M059J (cell line): Measurements from ENCODE around the gene TSHR. TPM values are rescaled to one million over a fixed set of nuclear protein-coding genes. Genes with fewer than 3 reads are reported as not detected.

Source experiments
- DNase-seq: peaks from one replicate; pipeline ENCODE4 v3.0.0-alpha.2; 2012; ENCODE audit warnings: low read depth
- total RNA-seq: library from RNA; depleted of rRNA; stranded (reverse); fragments of >200 nt; shearing (Covaris generic); gene quantifications from 2 replicates; pipeline ENCODE4 v1.2.3, GENCODE V29; 2014

TSHR gene
- total RNA-seq, 1 experiment from 2014 or later, result not detected

DNA sequence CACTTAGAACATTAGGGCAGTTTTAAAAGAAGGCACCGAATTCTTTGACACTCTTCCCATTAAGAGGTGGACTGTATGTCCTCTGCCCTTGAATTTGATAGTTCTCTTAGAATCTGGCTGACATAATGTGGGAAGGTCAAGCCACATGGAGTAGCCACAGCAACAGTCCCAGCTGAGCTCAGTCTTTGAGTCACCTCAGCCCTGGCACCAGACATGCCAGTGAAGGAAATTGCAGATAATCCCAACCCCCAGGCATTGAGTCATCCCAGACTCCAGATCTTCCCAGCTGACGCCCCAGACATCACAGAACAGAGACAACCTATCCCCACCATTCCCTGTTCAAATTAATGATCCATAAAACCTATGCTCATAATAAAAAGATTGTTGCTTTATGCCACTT is 181.9 kb downstream of the TSHR start:
- DNase-seq, result peak; percentile 85

DNA sequence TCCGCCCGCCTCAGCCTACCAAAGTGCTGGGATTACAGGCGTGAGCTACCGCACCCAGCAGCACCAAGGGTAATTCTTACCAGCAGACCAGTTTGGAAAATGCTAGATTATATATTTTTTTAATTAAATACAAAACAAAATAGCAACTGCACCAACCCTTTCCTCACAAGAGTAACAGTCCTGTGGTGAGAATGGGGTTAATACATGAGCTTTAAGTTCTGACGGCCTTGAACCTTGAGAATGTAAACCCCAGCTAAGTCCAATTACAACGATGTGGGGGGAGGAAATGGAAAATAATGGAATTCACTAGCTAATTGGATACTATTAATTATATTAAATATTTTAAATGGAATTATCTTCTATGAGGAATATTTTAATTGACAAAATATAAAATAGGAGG is 183.0 kb downstream of the TSHR start:
- DNase-seq, result no peak

DNA sequence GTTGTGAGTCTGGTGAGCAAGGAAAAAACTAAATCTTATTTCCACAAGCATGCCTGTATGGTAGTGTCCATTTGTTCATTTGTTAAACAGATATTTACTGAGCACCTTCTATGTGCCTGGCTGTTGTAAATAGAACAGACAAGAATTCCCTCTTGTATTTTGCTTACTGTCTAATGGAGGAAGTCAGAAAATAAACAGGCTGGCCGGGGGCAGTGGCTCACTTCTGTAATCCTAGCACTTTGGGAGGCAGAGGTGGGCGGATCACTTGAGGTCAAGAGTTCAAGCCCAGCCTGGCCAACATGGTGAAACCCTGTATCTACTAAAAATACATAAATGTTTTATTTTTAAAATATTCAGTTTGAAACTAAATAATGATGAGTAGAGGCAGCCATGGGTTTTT is 186.0 kb downstream of the TSHR start:
- DNase-seq, result no peak

DNA sequence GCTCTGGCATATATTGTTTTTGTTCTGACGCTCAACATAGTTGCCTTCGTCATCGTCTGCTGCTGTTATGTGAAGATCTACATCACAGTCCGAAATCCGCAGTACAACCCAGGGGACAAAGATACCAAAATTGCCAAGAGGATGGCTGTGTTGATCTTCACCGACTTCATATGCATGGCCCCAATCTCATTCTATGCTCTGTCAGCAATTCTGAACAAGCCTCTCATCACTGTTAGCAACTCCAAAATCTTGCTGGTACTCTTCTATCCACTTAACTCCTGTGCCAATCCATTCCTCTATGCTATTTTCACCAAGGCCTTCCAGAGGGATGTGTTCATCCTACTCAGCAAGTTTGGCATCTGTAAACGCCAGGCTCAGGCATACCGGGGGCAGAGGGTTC is 188.4 kb downstream of the TSHR start:
- no peak for DNase-seq

DNA sequence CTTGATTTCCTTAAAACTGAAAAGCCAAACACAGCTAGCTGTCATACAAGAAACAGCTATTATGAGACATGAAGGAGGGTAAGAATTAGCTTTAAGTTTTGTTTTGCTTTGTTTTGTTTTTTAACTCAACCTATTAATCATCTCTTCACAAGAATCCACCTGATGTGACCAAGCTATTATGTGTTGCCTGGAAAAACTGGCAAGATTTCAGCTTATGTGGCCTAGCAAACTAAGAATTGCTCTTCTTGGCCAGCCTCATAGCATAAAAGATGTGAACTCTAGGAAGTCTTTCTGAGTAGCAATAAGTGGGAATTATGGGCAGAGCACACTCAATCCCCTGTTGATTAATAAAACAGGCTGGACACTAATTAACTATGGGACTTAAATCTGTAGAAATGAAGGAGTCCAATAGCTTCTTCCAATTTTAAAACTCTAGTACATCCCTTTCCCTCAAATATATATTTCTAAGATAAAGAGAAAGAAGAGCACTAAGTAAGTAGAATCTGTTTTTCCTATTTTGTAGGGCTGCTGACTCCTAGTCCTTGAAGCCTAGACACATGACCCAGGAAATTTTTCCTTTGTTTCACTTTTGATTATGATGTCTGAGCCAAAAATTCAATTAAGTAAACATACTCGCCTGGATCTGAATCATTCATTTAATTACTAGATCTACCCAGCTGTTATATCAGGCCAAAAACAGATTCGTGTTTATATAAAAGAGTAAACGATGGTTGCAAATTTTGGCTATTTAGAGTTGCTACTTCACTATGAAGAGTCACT is 189.6 kb downstream of the TSHR start:
- DNase-seq, result peak; percentile 44

DNA sequence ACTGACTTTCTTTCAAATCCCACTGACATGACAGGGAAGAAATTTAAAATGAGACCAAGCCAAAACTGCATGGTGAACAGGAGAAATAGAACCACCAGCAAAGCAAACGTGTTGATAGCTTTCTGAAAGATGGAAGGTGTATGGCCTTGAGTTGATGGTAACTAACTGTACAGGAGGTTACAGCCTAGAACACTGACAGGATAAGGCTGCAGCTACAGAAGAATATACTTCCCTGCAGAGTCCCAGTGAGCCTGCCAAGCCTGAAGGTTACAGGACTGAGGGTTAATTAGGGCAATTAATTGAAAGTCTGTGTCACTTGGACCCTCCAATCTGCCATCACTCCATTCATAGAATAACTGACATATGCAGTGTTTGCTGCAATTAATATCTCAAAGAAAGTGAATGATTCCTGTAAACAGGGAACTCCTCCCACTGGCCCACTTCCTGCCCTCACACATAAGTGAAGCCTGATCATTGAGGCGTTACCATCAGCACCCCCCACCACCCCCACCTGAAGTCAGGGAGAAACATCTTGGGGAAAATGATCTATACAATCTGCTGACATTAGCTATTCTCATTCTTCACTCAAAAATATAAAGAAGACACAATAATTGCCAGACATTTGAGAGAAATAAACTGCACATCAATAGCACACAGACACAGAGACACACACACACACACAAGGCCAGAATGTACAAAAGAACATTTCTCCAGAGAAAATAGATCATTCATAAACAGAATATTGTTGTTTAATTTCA is 191.9 kb downstream of the TSHR start:
- no peak for DNase-seq

DNA sequence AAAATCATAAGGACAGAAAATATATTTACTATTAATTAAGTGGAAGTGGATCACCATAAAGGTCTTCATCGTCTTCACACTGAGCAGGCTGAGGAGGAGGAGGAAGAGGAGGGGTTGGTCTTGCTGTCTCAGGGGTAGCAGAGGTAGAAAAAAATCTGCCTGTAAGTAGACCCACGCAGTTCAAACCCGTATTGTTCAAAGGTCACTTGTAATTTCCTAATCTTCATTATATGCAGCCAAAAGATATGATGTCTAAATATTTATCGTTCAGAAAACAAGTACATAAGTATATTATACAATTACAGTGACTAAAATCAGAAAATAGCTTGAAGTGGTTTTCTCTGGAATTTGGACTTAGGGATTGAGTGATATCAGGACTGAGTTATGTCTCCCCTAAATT is 193.2 kb downstream of the TSHR start:
- no peak for DNase-seq

DNA sequence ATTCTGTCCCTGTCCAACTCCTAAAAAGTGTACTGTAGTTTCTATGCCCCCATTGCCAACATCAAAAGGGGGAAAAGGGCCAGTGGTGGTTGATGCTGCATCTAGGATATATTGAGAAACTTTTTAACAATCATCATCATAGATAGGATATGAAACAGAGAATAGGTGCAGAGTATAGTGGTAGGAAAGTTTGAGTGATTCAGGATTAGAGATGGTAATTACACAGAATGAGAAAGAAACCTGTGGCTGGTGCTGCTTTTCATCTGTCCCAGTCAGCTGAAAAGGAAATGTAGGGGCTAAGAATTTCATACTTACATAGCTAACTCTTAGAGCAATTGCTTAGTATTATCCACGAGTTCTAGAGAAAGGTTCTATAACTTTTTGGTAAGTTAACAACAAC is 197.8 kb downstream of the TSHR start:
- DNase-seq, result no peak

DNA sequence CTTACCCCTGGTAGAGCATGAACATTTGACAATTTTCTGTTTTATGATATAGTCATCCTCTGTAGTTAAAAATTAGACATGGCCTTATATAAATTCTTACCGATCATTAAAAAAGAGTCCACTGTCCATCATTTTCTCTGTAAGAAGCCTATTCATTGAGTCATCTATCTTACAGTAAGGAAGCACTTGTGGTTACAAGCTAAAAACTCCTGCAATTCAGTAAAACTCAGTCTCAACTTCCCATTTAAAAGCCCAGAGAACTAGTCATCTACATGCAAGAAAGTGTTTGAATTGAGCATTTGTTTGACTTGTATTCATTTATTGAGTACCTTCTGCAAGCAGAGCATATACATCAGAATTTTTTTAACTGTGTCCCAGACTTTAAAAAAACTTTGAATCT is 202.0 kb downstream of the TSHR start:
- no peak for DNase-seq

DNA sequence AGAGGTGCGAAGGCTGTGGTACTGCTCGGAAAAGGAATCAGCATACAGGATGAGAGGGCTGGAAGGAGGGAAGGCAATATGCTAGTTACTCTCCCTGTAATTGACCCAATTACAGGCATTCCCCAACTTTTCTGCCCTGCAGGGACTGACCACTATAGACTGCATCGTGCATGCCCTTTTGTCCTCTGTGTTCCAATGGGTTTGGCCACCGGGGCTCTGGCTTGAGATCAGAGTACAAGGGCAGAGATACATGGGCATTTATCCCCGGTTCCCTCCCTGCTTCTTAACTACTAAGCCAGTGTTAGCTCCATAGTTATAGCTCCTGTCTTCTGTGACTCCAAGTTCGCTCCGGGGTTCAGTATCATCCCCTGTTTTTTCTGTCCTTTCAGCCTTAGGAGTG is 205.7 kb downstream of the TSHR start:
- no peak for DNase-seq

DNA sequence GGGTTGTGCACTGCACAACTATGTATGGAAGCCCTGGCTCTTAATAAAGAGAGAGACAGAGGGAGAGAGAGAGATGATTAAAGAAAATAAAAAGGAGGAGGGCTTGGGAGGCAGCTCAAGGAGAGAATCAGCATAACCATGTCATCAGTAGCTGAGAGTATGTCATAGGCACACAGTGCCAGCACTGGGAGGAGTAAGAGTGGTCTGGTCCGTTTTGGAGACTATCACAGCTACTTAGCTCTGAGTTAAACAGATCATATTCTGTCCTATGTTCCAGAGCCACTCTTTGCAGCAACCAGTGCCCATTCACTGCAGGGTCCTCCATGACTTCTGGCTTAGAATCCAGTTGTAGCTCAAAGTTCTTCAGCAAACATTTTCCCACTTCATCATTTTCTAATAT is 206.3 kb downstream of the TSHR start:
- DNase-seq, result no peak

DNA sequence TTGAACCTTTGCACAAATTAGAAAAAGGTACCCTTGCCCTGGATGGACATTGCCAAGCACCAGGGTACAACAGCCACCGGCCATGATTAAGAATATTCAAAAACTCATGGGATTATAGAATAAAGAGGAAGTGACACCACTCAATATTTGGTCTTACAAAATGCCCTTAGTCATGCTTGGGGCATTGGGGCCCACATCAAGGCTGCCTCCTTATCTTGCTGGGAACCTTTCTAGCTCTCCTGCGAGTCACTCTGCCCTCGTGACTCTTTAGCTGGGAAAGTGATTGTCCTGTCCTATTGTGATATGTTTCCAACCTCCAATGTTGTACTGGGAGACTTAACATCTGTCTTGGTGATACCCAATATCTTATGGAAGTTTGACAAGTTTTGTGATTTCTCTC is 207.5 kb downstream of the TSHR start:
- peak; percentile 47 for DNase-seq

DNA sequence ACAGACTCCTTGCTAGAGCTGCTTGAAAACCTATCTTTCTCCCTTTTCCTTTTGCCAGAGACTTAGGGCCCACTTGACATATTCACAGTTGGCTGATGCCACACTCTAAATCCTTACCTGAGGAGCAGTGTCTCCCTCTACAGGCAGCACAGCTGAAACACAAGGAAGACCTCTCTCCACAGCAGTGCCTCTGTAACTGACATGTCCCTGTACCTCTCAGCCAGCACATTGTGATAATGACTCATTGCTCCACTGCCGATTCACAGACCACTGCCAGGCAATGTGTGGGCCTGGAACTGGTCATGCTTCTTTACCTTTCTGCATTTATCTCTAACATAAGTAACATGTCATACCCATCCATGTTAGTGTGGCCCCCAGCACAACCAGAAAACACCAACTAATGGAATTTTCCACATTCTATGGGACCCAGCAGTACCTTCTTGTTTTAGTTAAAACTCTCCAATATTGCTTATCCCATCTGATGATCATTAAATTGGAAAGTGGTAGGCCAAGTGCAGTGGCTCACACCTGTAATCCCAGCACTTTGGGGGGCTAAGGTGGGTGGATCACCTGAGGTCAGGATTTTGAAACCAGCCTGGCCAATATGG is 208.8 kb downstream of the TSHR start:
- DNase-seq, result peak; percentile 80

DNA sequence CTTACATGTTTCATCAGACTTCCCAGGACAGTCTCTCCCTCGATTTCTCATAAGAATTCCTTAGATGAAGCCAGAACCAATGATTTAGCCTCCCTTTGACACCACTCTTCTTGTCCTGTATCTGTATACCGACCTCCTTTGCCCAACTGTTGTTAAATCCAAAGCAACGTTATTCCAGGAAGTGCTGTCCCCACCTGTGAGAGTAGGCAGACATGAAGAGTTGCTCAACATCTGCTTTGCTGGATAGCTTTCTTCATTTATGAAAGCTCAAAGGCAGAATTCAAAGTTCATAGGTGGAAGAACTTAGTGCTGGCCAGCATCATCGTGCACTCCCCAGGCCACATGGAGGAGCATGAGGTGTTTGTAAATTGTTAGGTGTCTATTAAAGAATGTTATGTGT is 209.8 kb downstream of the TSHR start:
- DNase-seq, result no peak

DNA sequence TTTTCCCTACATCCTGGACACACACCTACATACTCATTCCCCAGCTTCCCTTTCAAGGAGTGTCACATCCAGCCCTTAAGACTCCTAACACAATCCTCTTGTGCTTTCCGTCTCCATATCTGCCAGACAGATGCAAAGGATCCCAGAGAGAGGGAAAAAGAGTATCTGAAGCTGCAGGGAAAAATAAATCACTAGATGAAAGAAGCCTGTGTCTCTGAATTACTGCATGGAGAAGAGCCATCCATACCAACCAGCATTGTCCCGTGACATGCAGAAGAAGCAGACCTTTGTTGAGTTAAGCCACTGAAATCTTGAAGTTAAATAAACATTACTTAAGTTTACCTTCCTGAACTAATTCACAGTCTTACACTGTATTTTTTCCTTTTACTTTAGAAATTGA is 210.7 kb downstream of the TSHR start:
- no peak for DNase-seq

DNA sequence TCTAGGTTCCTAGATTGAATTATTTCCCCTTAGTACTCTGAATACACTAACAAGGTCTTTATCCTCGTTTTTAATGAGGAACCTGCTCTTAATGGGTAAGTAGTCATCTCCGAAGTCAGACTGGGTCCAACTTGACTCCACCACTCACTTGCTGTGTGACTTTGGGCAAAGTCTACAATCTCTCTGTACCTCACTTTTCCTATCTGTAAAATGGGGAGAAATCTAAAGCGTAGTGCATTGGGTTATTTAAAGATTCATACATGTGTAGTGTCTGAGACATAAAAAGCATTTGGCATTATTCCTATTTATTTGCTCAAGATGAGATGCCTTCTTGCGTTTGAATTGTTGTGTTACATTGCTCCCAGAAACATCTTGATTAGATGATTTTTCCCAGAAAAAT is 213.8 kb downstream of the TSHR start:
- DNase-seq, result no peak

DNA sequence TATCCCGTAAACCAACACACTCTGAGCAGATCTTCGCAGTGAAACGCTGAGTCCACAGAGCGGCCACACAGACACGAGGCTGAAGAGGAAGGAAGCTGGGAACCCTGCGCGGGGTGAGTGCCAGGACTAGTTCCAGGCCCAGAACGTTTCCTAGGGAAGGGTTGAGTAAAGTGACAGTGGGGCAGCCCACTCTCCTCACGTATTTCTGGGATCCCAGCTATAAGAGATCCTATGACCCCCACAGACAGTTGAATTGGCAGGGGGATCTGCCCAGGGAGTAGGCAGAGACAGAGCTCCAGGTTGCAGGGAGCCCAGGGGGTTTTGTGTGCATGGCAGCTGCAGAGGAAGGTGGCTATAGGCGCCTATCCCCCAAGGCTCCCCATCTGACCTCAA is 214.3 kb downstream of the TSHR start:
- no peak for DNase-seq

DNA sequence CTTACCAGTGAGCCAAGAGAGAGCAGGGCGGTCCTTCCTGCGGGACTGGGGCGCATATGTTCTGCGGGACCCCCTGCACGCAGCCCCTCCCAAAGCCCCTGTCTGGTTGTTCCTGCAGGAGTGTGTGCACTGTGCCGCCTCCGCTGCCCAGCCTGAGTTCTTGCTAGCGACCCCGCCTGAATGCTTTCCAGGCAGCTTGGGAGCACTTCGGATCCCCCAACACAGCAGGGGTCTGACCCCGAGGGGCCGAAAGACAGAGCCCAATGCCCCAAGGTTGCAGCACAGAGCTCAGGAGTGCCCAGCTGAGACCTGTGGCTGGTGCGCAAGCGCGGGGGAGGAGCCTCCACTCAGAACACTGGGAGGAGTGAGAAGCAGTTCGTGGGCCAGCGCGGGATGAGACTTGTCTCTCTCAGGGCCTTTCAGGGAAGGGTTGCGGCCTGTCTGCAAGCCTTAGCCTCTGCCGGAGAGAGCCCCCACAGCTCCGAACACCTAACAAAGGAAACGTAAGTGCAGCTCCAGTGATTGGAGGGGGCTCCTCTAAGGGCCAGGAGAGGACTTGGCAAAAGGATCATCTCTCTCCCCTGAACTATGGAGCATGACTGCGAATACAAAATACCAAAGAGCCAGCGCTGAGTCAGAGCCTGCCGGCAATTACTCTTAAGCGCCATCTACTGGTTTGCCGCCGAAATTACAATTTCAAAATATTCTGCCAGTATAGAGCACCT is 214.8 kb downstream of the TSHR start:
- DNase-seq, result peak; percentile 83

DNA sequence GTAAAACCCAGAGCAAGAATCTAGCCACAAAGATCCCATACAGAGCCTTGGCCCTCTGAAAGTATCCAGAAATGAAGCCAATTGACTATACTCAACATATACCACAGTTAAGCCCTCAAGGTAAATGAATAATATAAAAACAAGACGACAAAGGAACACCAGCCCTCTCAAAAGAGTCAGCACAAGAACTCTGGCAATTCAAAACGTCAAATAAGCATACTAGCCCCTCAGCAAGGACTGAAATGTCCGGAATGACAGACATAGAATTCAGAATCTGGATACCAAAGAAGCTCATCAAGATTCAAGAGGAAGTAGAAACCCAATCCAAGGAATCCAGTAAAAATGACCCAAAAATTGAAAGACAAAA is 215.4 kb downstream of the TSHR start:
- no peak for DNase-seq

DNA sequence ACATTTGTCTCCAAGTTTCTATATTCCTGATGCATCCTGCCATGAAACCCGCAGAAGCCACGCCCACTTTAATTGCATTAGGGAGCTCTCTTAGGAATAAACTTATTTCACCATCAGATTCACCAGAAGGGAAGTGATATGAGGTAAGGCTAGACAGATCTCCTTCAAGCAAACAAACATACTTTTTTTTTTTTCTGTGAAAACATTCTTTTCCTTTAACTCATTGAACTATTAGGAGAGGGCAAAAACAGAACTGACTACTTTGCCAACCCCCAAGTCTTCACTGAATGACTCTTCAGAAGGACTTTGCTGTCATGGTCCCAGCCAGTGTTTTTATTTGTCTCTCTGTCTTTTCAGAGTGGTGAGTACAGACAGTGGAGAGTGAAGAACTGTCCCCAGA is 216.9 kb downstream of the TSHR start:
- DNase-seq, result no peak

DNA sequence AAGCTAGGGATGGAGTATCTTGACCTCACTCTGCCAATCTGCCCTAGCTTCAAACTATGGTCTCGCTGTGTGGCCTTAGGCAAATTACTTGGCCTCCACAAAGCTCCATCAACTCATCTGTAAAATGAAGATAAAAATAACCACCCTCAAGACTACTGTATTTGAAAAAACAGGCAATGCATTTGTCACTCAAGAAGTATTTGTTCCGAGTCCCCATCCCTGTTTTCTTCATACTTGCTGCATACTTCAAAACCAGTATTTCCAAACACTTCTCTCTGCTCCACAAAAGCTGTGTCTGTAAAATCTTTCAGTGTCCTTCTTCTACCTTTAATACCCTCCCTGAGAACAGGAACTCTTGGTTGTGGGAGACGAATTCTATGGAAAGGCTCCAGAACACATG is 217.5 kb downstream of the TSHR start:
- no peak for DNase-seq

DNA sequence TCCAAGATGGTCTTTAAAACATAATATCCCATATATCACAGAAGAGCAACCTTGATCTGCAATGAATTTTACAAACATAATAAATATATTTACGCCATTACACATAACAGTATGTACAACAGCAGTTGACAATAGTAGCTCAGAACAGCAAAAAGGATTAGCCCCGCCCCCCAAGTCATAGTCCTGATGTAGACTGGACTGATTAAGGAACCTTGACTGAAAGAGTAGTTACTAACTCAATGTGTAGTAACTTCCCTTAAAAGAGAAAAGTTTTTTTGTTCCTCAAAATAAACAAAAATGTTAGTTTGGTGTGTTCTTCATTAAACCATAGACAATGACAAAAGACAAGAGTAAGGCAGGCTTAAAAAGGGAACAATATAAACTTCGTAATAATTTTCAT is 220.8 kb downstream of the TSHR start:
- no peak for DNase-seq

DNA sequence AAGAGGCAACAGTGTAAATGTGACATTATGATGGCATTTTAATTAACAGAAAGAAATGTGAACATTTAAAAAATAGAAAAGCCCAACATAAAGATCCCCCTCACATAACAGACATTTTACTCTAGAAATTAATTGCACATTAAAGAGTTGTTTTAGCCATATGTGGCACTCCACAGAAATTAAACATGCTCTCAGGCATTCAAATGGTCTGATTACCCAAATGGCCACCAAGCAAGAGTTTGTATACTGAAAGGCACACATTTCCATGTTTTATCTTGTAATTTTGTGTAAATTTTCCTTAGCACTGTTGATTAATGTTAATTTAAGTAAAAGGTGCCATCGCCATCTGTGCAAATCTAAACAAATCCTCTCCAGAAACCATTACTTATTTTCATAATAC is 221.8 kb downstream of the TSHR start:
- DNase-seq, result no peak
